AG20443 (cell line): Measurements from ENCODE around the gene SNX18.
A peak's percentile ranks its signal among the peaks of the same experiment; 100 is the strongest.
"Not testable (repeated sequence)": the region's sequence is repeated elsewhere in the genome, so short reads cannot be mapped to it uniquely, and the experiment has no call there.

Experiments used
- DNase-seq: peaks from one replicate; pipeline ENCODE4 v3.0.0; 2012; ENCODE audit warnings: low spot score, mixed read lengths

SNX18 gene, protein sequence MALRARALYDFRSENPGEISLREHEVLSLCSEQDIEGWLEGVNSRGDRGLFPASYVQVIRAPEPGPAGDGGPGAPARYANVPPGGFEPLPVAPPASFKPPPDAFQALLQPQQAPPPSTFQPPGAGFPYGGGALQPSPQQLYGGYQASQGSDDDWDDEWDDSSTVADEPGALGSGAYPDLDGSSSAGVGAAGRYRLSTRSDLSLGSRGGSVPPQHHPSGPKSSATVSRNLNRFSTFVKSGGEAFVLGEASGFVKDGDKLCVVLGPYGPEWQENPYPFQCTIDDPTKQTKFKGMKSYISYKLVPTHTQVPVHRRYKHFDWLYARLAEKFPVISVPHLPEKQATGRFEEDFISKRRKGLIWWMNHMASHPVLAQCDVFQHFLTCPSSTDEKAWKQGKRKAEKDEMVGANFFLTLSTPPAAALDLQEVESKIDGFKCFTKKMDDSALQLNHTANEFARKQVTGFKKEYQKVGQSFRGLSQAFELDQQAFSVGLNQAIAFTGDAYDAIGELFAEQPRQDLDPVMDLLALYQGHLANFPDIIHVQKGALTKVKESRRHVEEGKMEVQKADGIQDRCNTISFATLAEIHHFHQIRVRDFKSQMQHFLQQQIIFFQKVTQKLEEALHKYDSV

DNA sequence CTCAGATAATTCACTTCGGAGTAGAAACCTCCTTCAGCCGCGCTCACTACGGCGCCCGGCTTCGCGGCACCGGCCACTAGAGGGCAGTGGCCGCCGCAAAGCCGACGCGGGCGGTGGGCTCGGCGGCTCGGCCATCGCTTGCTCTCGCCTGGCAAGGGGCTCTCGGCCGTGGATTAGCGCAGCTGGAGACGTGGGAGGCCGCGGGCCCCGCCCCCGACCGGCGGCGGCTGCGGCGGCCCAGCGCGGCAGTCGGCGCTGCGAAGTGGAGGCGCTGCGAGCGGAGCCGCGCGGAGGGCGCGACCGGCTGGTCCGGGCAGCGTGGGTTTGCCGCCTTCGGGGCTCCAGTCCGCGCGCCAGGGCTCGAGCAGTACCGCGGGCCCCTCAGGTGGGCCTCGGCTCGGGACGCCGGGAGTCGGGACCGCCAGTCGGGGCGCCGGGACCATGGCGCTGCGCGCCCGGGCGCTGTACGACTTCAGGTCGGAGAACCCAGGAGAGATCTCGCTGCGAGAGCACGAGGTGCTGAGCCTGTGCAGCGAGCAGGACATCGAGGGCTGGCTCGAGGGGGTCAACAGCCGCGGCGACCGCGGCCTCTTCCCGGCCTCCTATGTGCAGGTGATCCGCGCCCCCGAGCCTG lies at the start of gene SNX18:
Gene SNX18 (plus strand): TSS at position 248 of the 634 bp plus-strand sequence. CDS start 194 bp downstream, at position 442.
- DNase-seq, result peak; percentile 95

DNA sequence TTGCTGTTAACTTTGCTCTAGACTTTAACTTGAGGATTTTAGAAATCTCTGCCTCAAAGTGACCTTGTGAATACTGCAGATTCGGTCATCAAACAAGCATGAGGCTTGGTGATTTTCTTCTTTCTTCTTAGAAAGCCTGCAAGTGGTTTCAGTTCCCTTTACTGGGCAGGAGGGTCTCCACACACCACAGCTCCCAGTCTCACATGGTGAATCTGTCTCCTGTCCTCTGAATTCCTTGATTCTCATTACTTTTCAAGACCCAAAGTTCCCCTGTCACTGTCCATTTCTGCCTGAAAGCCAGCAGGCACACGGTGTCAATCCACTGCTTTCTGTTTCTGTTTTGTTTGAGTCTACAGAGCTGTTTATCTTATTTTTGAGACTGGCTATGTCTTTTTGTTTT lies 47.9 kb upstream of the SNX18 start:
- peak; percentile 28 for DNase-seq

DNA sequence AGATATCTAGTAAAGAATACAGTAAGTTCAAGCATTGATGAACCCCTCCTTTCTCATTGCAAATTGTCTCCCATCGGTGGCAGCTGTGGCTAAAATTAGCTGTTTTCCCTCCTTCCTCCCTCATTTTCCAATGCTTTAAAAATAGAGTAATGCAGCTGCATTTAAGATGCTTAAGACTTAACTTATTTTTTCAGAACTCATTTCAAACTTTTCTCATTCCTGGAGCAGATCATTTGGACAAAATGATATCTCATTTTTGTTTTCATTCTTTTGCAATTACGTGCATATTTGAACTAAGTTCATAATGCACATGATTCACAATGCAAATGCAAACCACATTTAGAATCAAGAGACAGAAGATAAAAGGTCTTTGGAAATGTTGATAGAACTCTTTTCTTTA lies 47.4 kb upstream of the SNX18 start:
- DNase-seq, result peak; percentile 22

DNA sequence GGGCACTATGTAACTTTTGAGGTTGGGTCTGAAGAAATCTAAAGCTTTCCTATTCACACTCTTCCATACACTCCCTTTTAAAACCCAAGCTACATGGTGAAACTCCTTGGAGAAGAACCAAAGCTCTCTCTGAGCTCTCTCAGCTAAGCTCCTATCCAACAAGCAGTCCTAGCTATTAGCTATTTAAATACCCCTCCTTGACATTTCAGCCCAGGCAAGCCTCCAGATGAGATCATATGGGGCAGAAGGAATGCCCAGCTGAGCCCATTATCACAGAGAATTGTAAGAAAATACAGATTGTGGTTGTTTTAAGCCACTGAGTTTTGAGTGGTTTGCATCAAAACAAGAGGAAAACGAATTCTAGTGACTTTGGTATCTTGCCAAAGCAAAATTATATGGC lies 46.9 kb upstream of the SNX18 start:
- DNase-seq, result peak; percentile 80

DNA sequence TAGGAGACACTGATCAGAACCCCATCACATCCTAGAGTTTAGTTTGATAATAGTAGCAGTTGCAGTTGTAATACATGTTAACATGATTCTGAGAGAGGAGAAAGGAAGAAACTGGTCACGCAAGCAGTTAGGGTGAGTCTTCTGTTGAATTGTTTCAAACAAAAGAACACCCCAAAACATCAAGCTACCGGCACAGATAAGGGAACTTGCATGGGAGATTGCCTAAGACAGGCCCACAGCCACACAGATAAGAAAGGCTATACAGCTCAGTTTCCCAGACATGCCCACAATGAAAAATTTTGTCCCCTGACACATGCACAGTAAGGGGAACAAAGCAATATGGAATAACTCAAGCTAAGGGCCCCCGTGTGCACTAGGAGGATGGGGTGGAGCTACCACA lies 46.2 kb upstream of the SNX18 start:
- no peak for DNase-seq

DNA sequence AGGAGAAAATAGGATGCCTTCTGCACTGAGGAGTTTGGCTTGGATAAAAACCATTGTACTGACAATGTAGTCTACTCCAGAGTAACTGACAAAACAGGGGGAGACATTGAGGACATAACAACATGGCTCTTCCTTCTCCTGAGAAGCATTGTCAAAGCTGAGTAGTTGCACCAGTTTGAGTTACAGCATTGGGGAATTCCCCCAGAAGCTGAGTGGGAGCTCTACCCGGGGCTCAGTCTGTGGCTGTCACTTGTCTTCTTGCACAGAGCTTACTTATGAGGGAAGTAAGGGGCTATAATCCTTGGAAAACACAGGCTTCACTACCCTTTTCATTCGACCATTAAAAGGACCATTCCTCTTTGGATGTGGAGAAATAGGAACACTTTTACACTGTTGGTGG lies 40.9 kb upstream of the SNX18 start:
- no peak for DNase-seq

DNA sequence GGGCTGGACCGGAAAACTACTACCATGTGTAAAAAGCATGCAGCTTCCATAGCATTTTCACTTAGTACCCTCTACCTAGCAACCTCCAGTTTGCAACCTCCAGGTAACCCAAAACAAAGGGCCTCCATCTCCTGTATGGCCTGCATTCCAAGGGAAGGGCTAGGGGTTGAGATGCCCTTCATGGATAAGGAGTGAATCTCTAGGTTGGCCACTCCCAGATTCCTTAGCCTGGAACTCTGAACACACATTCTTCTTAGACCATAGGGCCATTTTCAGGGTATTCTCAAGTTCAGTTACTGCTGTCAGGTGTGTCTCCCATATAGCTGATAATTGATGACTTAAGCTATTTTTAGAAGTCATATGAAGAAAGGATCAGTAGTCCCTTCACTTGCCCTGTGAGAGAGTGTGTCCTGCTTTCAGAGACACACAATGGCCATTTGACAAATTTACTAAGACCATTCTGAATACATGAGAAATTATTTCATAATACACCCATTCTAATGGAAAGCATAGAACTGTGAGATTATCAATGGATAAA lies 39.5 kb upstream of the SNX18 start:
- no peak for DNase-seq

DNA sequence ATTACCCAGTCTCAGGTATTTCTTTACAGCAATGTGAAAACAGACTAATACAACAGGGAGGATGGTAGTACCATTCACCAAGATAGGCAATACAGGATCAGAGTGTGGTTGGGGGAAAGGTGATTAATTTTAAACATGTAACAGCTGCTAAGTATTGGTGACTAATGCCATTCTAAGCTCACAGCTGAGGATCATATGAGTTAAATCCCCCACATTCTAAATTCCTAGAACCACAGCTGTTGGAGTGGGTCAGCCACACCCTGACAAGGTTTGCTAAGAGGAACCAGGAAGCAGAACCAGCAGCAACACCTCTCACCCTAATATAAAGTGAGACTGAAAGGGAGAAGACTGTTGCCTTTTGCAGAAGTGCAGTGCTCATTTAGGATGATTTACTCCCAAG lies 37.3 kb upstream of the SNX18 start:
- DNase-seq, result no peak

DNA sequence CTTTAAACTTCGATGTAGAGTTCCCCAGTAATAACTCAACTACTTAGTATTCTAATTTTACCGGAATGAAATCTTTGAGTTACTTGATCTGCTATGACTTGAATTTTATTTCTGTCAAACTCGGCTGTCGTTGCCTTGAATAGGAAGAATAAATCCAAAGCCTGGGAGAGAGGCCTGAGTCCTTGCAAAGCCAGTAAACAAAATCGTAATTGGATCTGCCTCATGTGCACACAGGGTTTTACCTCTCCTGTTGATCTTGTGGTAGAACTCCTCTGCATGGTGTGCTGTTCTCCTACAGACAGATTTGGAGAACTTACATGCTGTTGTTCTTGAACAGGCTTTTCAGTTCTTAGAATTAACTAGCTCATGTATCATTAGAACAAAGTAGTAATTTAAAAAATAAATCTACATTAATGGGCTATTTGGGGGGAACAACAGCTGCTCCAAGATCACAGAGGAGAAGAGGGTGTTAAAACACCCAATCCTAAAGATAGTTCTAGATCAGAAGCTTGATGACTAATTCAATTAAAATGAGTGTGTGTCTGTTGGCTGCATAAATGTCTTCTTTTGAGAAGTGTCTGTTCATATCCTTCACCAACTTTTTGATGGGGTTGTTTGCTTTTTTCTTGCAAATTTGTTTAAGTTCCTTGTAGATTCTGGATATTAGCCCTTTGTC lies 33.2 kb upstream of the SNX18 start:
- no peak for DNase-seq

DNA sequence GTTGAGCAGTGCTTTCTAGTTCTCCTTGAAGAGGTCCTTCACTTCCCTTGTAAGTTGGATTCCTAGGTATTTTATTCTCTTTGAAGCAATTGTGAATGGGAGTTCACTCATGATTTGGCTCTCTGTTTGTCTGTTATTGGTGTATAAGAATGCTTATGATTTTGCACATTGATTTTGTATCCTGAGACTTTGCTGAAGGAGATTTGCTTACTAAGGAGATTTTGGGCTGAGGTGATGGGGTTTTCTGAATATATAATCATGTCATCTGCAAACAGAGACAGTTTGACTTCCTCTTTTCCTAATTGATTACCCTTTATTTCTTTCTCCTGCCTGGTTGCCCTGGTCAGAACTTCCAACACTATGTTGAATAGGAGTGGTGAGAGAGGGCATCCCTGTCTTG lies 31.9 kb upstream of the SNX18 start:
- not testable (repeated sequence) for DNase-seq

DNA sequence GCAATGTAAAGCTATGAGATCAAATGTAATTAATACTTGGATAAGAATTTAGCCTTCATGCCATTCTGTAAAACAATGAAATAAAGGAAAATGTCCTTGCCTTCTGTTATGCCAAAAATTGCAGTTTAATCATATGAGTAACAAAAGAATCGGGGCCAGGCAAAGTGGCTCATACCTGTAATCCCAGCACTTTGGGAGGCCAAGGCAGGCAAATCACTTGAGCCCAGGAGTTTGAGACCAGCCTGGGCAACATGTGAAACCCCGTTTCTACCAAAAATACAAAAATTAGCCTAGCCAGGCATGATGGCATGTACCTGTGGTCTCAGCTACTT lies 27.9 kb upstream of the SNX18 start:
- not testable (repeated sequence) for DNase-seq

DNA sequence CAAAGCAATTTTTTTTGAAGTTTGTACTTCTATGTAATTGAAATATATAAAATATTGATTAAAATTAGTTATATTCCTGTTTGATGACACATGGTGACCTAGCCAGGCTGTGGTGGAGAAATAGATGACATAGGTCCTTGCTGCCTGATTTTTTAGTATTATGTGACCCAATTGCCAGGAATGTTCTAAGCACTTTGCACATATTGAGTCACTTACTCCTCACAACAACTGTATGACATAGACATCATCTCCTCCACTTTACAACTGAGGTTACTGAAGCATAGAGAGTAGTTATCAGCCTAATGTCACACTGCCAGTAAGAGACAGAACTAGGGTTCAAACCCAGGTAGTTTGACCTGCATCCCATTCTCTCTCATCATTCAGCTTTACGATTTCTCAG lies 26.2 kb upstream of the SNX18 start:
- DNase-seq, result no peak

DNA sequence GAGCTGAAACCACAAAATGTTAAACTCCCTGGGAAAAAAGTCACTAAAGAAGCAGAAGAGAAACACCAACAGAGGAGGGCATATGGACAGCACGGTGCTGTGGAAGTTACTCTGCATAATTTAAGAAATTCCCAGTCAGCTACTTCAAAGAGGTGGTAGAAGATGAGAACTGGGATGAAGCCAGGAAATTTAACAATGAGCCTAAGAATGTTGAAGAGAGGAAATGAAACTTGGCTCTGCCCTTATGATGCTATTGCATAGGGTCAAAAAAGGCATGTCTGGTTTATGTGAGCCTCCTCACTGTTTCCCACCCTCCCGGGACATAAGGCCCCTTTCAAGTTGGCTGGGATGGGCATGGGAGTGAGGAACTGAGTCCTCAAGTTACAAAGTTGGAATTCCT lies 25.4 kb upstream of the SNX18 start:
- DNase-seq, result no peak

DNA sequence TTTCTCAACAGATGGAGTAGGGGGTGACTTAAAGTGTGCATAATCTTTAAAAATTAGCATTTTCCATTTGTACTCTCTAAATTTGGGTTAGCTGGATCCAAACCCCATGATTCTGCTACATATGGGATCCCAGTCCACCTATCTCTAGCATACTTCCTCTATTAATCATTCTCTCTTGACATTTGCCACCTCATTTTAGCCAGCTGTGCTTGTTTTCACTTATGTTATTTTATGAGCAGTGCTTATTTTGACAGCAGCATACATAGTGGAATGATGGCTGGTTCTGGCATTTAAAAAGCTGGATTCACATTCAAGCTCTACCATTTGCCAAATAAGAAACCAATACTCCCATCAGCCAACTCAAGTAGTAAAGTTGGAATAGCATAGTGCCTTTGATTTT lies 22.5 kb upstream of the SNX18 start:
- no peak for DNase-seq

DNA sequence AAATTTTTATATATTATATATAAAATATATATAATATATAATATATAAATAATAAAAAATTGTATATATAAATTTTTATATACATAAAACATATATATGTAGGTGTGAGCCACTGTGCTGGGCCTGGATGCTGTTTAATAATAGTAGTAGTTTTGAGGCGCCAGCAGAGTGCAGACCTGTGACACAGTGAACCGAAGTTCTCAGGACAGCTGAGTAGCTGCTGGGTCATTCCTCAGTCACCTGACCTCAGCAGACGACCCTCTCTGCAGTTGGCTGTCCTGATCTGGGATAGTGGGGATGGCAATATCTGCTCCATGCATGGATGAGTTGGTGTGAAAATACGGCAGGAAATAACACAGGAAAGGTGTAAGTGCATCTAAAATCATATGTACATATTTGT lies 3.3 kb upstream of the SNX18 start:
- DNase-seq, result no peak

DNA sequence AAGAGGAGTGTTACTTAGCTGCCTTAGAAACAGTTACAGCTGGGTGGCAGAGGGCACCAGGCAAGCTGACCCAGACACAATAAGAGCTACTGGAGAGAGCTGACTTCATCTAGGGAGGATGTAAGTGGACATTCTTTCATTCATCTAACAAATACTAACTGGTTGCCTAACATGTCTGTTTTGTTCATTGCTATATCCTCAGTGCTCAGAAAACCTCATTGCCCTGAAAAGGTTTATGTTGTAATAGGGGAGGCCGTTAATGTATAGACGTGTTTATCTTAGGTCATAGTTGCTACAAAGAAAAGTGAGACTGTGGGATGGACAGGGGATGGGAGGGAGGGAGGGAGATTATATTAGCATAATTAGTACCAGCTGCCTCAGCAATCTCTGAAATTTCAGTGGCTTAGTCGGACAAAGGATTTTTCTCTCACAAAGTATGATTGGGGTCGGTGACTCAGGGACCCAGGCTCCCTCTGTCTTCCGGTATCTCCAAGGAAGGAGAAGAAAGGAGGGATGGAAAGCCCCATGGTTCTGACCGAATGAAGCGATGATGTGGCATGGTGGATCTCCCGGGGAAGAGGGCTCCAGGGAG lies 2.6 kb upstream of the SNX18 start:
- DNase-seq, result peak; percentile 59

DNA sequence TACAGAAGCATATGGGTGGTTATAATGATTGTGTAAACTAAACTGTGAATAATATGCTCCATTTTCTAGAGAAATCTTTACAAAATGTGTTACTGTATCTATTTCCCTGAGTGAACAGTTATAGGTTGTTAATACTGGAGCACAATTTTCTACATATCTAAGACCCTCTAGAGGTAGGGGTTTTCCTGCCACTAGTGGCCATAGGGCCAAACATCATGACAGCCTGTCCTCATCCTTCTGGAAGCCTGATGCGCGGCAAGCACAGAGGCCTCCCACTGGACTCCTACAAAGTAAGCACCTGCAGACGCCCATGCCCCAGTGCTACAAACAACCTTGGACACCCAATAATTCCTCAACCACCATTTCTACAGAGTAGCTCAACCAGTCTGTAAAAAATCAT lies 1.9 kb upstream of the SNX18 start:
- no peak for DNase-seq

DNA sequence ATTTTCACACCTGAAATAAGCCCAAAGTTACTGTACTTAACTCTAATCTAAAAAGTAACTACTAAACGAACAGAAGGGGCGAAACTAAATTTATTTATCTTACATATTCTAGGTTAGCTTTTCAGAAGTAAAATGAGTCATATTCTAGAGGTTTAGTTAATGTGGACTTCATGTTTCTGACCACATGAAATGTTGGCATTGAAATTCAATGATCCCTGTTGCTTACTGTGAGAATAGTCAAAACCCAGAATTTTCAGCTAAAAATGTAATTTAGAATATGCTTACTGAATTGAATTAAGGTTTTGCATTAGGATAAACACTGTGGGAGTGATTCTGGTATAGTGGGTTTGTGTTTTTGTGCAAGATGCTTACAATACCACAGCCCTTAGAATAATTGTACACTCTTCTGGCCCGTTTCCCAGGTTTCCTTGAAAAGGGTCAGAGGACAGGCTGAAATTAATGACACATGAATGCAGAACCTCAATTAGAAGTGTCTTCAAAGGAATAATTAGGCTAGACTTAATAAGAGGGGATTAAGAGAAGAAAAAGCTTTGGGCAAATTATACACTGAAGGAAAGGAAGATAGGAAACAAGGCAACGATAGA lies 1.4 kb upstream of the SNX18 start:
- DNase-seq, result no peak

DNA sequence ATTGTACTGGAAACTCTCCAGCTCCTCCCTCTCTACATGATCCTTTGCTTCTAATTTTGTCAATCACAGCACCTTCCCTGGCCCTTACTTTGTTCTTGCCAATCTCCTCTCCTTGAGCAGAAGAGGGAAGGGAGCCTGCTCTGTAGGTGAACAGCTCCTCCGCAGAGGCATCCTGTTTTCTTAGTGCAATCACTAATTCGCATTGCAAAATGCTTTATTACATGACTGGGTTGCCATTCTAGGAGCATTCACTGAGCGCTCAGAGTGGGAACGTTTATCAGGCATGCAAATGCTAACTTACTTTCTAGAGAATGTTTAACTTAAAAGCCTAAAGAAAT lies 416 bp upstream of the SNX18 start:
- no peak for DNase-seq

DNA sequence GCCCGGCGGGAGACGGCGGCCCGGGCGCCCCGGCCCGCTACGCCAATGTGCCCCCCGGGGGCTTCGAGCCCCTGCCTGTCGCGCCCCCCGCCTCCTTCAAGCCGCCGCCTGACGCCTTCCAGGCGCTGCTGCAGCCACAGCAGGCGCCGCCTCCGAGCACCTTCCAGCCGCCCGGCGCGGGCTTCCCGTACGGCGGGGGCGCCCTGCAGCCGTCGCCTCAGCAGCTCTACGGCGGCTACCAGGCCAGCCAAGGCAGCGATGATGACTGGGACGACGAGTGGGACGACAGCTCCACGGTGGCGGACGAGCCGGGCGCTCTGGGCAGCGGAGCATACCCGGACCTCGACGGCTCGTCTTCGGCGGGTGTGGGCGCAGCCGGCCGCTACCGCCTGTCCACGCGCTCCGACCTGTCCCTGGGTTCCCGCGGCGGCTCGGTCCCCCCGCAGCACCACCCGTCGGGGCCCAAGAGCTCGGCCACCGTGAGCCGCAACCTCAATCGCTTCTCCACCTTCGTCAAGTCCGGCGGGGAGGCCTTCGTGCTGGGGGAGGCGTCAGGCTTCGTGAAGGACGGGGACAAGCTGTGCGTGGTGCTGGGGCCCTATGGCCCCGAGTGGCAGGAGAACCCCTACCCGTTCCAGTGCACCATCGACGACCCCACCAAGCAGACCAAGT lies 723 bp downstream of the SNX18 start:
- peak; percentile 55 for DNase-seq

DNA sequence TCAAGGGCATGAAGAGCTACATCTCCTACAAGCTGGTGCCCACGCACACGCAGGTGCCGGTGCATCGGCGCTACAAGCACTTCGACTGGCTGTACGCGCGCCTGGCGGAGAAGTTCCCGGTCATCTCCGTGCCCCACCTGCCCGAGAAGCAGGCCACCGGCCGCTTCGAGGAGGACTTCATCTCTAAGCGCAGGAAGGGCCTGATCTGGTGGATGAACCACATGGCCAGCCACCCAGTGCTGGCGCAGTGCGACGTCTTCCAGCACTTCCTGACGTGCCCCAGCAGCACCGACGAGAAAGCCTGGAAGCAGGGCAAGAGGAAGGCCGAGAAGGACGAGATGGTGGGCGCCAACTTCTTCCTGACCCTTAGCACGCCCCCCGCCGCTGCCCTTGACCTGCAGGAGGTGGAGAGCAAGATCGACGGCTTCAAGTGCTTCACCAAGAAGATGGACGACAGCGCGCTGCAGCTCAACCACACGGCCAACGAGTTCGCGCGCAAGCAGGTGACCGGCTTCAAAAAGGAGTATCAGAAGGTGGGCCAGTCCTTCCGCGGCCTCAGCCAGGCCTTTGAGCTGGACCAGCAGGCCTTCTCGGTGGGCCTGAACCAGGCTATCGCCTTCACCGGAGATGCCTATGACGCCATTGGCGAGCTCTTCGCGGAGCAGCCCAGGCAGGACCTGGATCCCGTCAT lies 1.4 kb downstream of the SNX18 start:
- DNase-seq, result no peak
